Panc1 (cell line): ENCODE data around the gene COL6A2. TPM values are rescaled to one million over a fixed set of nuclear protein-coding genes. Genes with fewer than 3 reads are reported as not detected.
A peak's percentile ranks its signal among the peaks of the same experiment; 100 is the strongest.
"Not testable (repeated sequence)": the region's sequence is repeated elsewhere in the genome, so short reads cannot be mapped to it uniquely, and the experiment has no call there.

Experiments
- ATAC-seq: fragments of 200-7000 bp; cut with Tn5 transposase; 2 replicates; pipeline ENCODE4 v1.9.1; 2020; ENCODE audit warnings: mild to moderate bottlenecking, moderate library complexity
- BruUV-seq: library from RNA; stranded (reverse); fragments of 400-500 nt; replicated peaks from 2 replicates; lab custom pipeline; 2021; lab: Mats Ljungman, UMichigan
- CTCF ChIA-PET: fragments of 300-600 bp; sonication (Branson Sonifier 250); formaldehyde crosslinking; loops from one replicate; lab custom pipeline; 2022; ENCODE audit warnings: antibody characterized with exemption; lab: Charles Lee
- POLR2A ChIA-PET: fragments of 300-600 bp; sonication (Branson Sonifier 250); formaldehyde crosslinking; loops from one replicate; lab custom pipeline; 2022; ENCODE audit warnings: antibody characterized with exemption; lab: Charles Lee
- DNase-seq: peaks from one replicate; pipeline ENCODE4 v3.0.0-alpha.2; 2010; ENCODE audit warnings: low read depth, low spot score
- H3K27ac ChIP-seq: 2 replicates; pipeline ENCODE4 v1.5.1; 2011; ENCODE audit warnings: mild to moderate bottlenecking, low read length, inconsistent platforms
- H3K27me3 ChIP-seq: fragments of 200-500 bp; sonication (Bioruptor generic); 2 replicates; pipeline ENCODE4 v1.6.0; 2014; ENCODE audit warnings: low read length, inconsistent platforms; ENCODE audit not compliant: control insufficient read depth, insufficient read depth
- H3K36me3 ChIP-seq: fragments of 200-500 bp; sonication (Bioruptor generic); 2 replicates; pipeline ENCODE4 v1.5.1; 2014; ENCODE audit warnings: inconsistent platforms, mild to moderate bottlenecking, low read length, moderate library complexity; ENCODE audit not compliant: control insufficient read depth, insufficient read depth
- H3K4me1 ChIP-seq: 2 replicates; pipeline ENCODE4 v1.5.1; 2011; ENCODE audit warnings: inconsistent platforms, mild to moderate bottlenecking, low read length, moderate library complexity; ENCODE audit not compliant: control insufficient read depth, insufficient read depth
- H3K4me3 ChIP-seq, 2 experiments: 2 replicates each; pipeline ENCODE4 v1.5.1; 2011 to 2012; ENCODE audit warnings: low read depth in 2 of 2, low read length in 2 of 2, mild to moderate bottlenecking in 2 of 2, inconsistent platforms in 1 of 2, moderate library complexity in 1 of 2
- H3K9me3 ChIP-seq: fragments of 200-500 bp; sonication (Bioruptor generic); 2 replicates; pipeline ENCODE4 v1.5.1; 2014; ENCODE audit warnings: low read depth, mild to moderate bottlenecking, inconsistent platforms, low read length, moderate library complexity; ENCODE audit not compliant: control insufficient read depth, insufficient read depth
- CTCF ChIP-seq: fragments of 450-650 bp; IDR thresholded peaks from 2 replicates; pipeline ENCODE4 v1.5.1; 2017; ENCODE audit warnings: mild to moderate bottlenecking
- POLR2AphosphoS5 ChIP-seq: IDR thresholded peaks from 2 replicates; pipeline ENCODE4 v1.6.1; 2012; ENCODE audit warnings: mild to moderate bottlenecking, low read depth, low read length, moderate library complexity
- REST ChIP-seq, 2 experiments: IDR thresholded peaks; 2 replicates each; pipeline ENCODE4 v1.6.1; 2011 to 2012; ENCODE audit warnings: low read depth in 2 of 2, control low read depth in 1 of 2, low read length in 1 of 2, mild to moderate bottlenecking in 1 of 2, moderate library complexity in 1 of 2; ENCODE audit not compliant: insufficient read depth in 1 of 2
- SIN3A ChIP-seq: IDR thresholded peaks from 2 replicates; pipeline ENCODE4 v1.6.1; 2012; ENCODE audit warnings: low read depth, mild to moderate bottlenecking, low read length, moderate library complexity, borderline replicate concordance; ENCODE audit not compliant: insufficient read depth
- TCF7L2 ChIP-seq: IDR thresholded peaks from 2 replicates; pipeline ENCODE4 v1.6.1; 2011; ENCODE audit warnings: mild to moderate bottlenecking, low read depth, low read length, inconsistent platforms
- in situ Hi-C: cut with HindIII; loops from 2 replicates; pipeline ENCODE4 v1.10.0; 2016; ENCODE audit warnings: low sequenced_read_pairs, low pct_unique_long_range_greater_than_20kb
- intact Hi-C: fragments of 100-400 bp; cut with micrococcal nuclease; formaldehyde crosslinking; loops from one replicate; pipeline ENCODE4 v1.10.0; 2022; ENCODE audit not compliant: unreplicated experiment
- total RNA-seq: library from RNA; stranded (reverse); gene quantifications from one replicate; pipeline ENCODE4 v1.2.1, GENCODE V29; 2021; ENCODE audit not compliant: unreplicated experiment

COL6A2 gene
- total RNA-seq, 1 experiment from 2014 or later = 29.9 TPM

GRCh38 chr21:46146856-46147255, 48.9 kb downstream of the COL6A2 start:
- CTCF ChIA-PET = no interaction called here

GRCh38 chr21:46147429-46147828, 49.5 kb downstream of the COL6A2 start:
- DNase-seq = peak; percentile 32
- CTCF ChIA-PET = interaction anchor here (0.7 kb wide), 1 partner anchor 20 kb away, joined by 3 read pairs; no protein-coding TSS in a partner anchor
- H3K27ac ChIP-seq, H3K27me3 ChIP-seq, H3K4me1 ChIP-seq, in situ Hi-C loops, H3K4me3 ChIP-seq, H3K36me3 ChIP-seq, BruUV-seq, intact Hi-C loops, H3K9me3 ChIP-seq, POLR2A ChIA-PET: not testable (repeated sequence)
- TF ChIP-seq CTCF = peak; percentile 91
- ATAC-seq = peak; percentile 74

More at GRCh38 chr21:46146856-46147255, 48.9 kb downstream of the COL6A2 start:
- H3K36me3 ChIP-seq = no peaks in the 10 kb centered on the region
- TF ChIP-seq REST (IDR thresholded peaks at IDR 0.05; ENCODE audit: insufficient read depth in 1 of 2, low read depth in 2 of 2, low read length in 1 of 2) (no peak), SIN3A (no peak)
- no peak overlapping the region for H3K27ac ChIP-seq
- H3K9me3 ChIP-seq = no peaks in the 10 kb centered on the region
- H3K27me3 ChIP-seq = no peaks in the 10 kb centered on the region
- no peak for DNase-seq
- intact Hi-C loops = no loop called here
- POLR2A ChIA-PET = no interaction called here
- no peak overlapping the region for H3K4me3 ChIP-seq
- ATAC-seq = no peak
- no peaks in the 10 kb centered on the region for H3K4me1 ChIP-seq
- in situ Hi-C loops = no loop called here
- no TSS peak for BruUV-seq

- Histone ChIP-seq H3K36me3 (no peaks in the 10 kb centered on the region), H3K4me3 (no peak overlapping the region), H3K27me3 (no peaks in the 10 kb centered on the region), H3K9me3 (no peaks in the 10 kb centered on the region), H3K4me1 (no peaks in the 10 kb centered on the region), H3K27ac (no peak overlapping the region)
- no TSS peak for BruUV-seq
- ChIA-PET POLR2A (no interaction called here), CTCF (interaction anchor here (0.7 kb wide), 1 partner anchor 20 kb away, joined by 3 read pairs; no protein-coding TSS in a partner anchor)
- intact Hi-C loops = no loop called here
- in situ Hi-C loops = no loop called here
- no peak for ATAC-seq
- DNase-seq = no peak
- TF ChIP-seq POLR2AphosphoS5 (no peak), CTCF (no peak), REST (IDR thresholded peaks at IDR 0.05; ENCODE audit: insufficient read depth in 1 of 2, low read depth in 2 of 2, low read length in 1 of 2) (no peak), SIN3A (no peak), TCF7L2 (no peak)
Measured at GRCh38 chr21:46148106-46148505, 50.2 kb downstream of the COL6A2 start.
